GM12872 (cell line): Measurements from ENCODE around the gene CCL5.

Experiments
- CTCF ChIP-seq: IDR thresholded peaks from 3 replicates; pipeline ENCODE4 v1.5.1; 2011; ENCODE audit warnings: low read depth, mild to moderate bottlenecking, low read length, moderate library complexity; ENCODE audit not compliant: insufficient read depth

The CCL5 gene

DNA sequence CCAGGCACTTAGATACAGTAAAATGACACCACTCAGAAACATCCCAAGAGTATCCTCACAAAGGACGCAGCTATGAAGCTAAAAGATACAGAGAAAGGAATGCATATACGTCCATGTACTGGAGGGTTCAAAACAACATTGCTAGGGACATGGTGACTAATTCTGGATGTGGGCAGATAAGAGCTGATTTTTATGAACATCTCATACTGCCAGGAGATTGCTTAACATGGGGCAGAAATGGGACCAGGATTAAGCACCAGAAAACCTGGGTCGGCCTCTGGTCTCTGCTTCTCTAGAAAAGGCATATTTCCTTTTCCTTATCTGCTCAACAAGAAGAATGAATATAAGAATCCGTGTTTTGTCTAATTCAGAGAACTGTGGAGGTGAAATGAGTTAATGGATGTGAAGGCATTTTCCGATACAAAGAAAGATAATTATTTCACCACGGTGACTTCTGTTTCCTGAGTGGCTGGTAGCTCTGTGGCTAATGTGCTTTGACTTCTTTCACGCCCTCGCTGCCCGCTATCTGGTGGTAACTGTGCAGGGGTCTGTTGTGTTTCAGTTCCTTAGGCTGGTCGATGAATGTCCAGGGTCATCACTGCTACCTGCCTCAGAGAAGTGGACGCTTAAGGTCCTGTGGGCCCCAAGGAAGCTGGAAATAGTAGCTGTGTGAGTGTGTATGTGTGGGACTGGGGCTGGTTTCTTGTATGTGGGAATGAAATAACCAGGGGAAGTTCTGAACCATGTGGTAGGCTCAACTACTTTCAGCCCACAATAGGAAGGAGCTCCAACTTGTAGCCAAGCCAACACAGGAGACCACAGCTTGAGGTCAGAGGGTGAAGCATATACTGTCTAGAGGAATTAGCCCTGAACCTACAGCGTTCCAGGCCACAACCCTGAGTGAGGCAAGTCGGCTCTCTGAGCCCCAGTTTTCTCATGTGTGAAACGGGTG is 15.8 kb upstream of the CCL5 start:
- no peak for TF ChIP-seq CTCF

DNA sequence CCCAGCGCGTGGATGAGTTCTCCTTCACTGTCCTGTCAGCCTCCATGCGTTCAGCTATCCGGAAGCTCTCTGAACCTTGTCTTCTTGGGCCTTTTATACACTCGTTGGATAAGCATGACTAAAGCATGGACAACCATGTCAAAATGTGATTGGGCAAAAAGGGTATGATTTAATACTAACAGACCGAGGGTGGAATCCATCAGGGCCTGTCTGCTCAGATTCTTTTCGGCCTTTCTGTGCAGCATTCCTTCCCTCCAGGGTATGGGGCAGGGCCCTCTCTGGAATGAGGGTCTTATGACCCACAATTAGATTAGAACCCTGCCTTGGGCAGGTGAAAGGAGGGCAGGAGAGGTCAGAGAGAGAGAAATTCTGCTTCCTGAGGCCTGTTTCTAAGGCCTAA is 14.0 kb upstream of the CCL5 start:
- no peak for TF ChIP-seq CTCF

GRCh38 chr17:35893751-35894150 is 13.6 kb upstream of the CCL5 start:
- TF ChIP-seq CTCF = no peak

DNA sequence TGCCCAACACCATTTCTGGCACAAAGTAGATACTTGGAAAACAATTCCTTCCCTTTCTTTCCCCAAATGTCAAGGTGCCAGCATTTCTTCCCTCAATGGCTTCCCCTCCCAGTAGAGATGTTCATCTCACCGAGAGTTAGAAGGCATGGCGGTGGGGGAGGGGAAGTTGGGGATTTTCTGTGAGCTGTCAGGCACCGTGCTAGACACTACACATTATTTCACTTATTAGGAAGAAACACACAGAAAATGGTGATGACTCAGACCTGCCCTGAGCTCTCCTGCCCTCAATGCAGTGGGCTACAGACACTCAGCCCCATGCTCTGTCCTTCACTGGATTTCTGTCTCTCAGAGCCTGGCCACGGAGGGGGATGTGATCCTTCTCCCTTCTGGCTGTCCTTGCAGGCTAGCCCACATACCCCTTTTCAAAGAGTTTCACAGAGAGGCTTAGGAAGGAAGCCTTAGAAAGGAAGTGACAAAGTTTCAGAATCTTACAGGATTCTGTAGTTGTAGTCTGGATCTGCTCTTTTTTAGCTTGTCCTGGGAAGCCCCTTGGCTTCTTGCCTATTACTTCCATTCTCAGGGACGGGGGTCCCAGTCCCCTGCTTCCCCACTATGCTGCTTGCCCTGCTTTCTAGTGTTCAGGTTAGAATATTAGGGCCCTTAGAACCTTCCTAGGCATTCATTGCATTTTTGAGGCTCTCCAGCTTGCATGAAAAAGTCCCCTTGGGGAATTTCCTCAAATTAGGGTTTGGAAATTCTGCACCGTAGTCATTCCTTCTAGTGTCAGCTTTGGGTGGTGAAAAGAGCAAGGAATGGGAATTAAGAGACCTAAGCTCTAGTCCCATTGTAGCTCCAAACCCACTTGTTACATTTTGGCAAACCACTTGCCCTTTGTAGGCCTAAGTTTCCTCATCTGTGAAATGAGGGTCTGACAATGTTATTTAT is 12.2 kb upstream of the CCL5 start:
- no peak for TF ChIP-seq CTCF

GRCh38 chr17:35891269-35891668 is 11.1 kb upstream of the CCL5 start:
- TF ChIP-seq CTCF = no peak

GRCh38 chr17:35890774-35891155 is 10.6 kb upstream of the CCL5 start:
- no peak for TF ChIP-seq CTCF
